HepG2 (cell line): ENCODE data around the gene NCOA7. TPM values are rescaled to one million over a fixed set of nuclear protein-coding genes. Genes with fewer than 3 reads are reported as not detected.

ENCODE experiments used
- AKNA ChIP-seq: sonication (generic); formaldehyde crosslinking; IDR thresholded peaks from 2 replicates; pipeline ENCODE4 v1.4.0; 2020; ENCODE audit warnings: missing genetic modification reagents, borderline replicate concordance
- EHMT2 ChIP-seq: fragments of 200-600 bp; sonication (generic); IDR thresholded peaks from 2 replicates; pipeline ENCODE4 v1.7.0; 2017; ENCODE audit warnings: antibody characterized with exemption, low read depth, low read length, borderline replicate concordance
- GMEB1 ChIP-seq: sonication (generic); formaldehyde crosslinking; IDR thresholded peaks from 2 replicates; pipeline ENCODE4 v1.5.1; 2020; ENCODE audit warnings: missing genetic modification reagents, mild to moderate bottlenecking, borderline replicate concordance
- MLXIP ChIP-seq: sonication (generic); formaldehyde crosslinking; IDR thresholded peaks from 2 replicates; pipeline ENCODE4 v1.9.0; 2021; ENCODE audit warnings: missing genetic modification reagents, borderline replicate concordance
- NFIB ChIP-seq: sonication (generic); formaldehyde crosslinking; IDR thresholded peaks from 2 replicates; pipeline ENCODE4 v1.9.0; 2021; ENCODE audit warnings: missing genetic modification reagents, mild to moderate bottlenecking, borderline replicate concordance
- PHF5A ChIP-seq: IDR thresholded peaks from one replicate; pipeline ENCODE4 v1.6.1; 2018; ENCODE audit warnings: low read depth, missing genetic modification reagents; ENCODE audit not compliant: unreplicated experiment
- REL ChIP-seq: sonication (generic); formaldehyde crosslinking; conservative IDR thresholded peaks from 2 replicates; pipeline ENCODE4 v1.8.0; 2022; ENCODE audit warnings: mild to moderate bottlenecking, missing genetic modification reagents, moderate library complexity
- RFX3 ChIP-seq: IDR thresholded peaks from 2 replicates; pipeline ENCODE4 v1.6.1; 2016; ENCODE audit warnings: missing biosample characterization, missing genetic modification reagents
- SATB2 ChIP-seq: sonication (generic); formaldehyde crosslinking; IDR thresholded peaks from 2 replicates; pipeline ENCODE4 v1.5.0; 2020; ENCODE audit warnings: missing genetic modification reagents
- SNAPC5 ChIP-seq: sonication (generic); formaldehyde crosslinking; IDR thresholded peaks from 2 replicates; pipeline ENCODE4 v1.8.1; 2023; ENCODE audit warnings: mild to moderate bottlenecking, missing genetic modification reagents, borderline replicate concordance
- TBX2 ChIP-seq: sonication (generic); formaldehyde crosslinking; IDR thresholded peaks from 2 replicates; pipeline ENCODE4 v1.5.0; 2020; ENCODE audit warnings: missing genetic modification reagents, mild to moderate bottlenecking, borderline replicate concordance
- ZNF414 ChIP-seq: sonication (generic); formaldehyde crosslinking; IDR thresholded peaks from 2 replicates; pipeline ENCODE4 v1.5.0; 2020; ENCODE audit warnings: missing genetic modification reagents
- ZNF44 ChIP-seq: sonication (generic); formaldehyde crosslinking; IDR thresholded peaks from 2 replicates; pipeline ENCODE4 v1.5.1; 2020; ENCODE audit warnings: mild to moderate bottlenecking, missing genetic modification reagents
- ZNF451 ChIP-seq: sonication (generic); formaldehyde crosslinking; IDR thresholded peaks from 2 replicates; pipeline ENCODE4 v1.5.0; 2020; ENCODE audit warnings: mild to moderate bottlenecking, missing genetic modification reagents
- ZNF577 ChIP-seq: sonication (generic); formaldehyde crosslinking; IDR thresholded peaks from 2 replicates; pipeline ENCODE4 v1.4.0; 2020; ENCODE audit warnings: mild to moderate bottlenecking, low read depth, missing genetic modification reagents, borderline replicate concordance
- ZNF777 ChIP-seq: sonication (generic); formaldehyde crosslinking; IDR thresholded peaks from 2 replicates; pipeline ENCODE4 v1.4.0; 2020; ENCODE audit warnings: missing genetic modification reagents
- polyA plus RNA-seq, 8 experiments: library from polyadenylated mRNA; depleted of rRNA in 3 of 8; stranded (reverse) in 7 of 8; unstranded in 1 of 8; fragments of >200 nt; fragmentation: Illumina TruSeq in 4 of 8; extraction: Trizol in 4 of 8; gene quantifications; 2 replicates each; pipeline versions ENCODE4 v1.2.1 to v1.2.3, GENCODE V29; 2011 to 2016; ENCODE audit warnings: low read depth in 4 of 8, missing spikeins in 1 of 8, mixed read lengths in 1 of 8; ENCODE audit not compliant: insufficient read depth in 1 of 8
- total RNA-seq, 5 experiments: library from RNA; depleted of rRNA; stranded (reverse); fragments of >200 nt; fragmentation: Illumina TruSeq; extraction: Trizol; gene quantifications; 2 replicates each; pipeline ENCODE4 v1.2.3, GENCODE V29; 2016; ENCODE audit warnings: low read depth in 1 of 5
- TF ChIP-seq, protein P1 (sequence below): sonication (generic); formaldehyde crosslinking; IDR thresholded peaks from 2 replicates; pipeline ENCODE4 v1.4.0; 2020; ENCODE audit warnings: mild to moderate bottlenecking, missing genetic modification reagents

Gene NCOA7
- total and polyA plus RNA-seq, 2 of the 13 experiments (the other 11 are each of a cell fraction or from before 2014, with no cell fraction given): 13.6 to 20.8 TPM

DNA sequence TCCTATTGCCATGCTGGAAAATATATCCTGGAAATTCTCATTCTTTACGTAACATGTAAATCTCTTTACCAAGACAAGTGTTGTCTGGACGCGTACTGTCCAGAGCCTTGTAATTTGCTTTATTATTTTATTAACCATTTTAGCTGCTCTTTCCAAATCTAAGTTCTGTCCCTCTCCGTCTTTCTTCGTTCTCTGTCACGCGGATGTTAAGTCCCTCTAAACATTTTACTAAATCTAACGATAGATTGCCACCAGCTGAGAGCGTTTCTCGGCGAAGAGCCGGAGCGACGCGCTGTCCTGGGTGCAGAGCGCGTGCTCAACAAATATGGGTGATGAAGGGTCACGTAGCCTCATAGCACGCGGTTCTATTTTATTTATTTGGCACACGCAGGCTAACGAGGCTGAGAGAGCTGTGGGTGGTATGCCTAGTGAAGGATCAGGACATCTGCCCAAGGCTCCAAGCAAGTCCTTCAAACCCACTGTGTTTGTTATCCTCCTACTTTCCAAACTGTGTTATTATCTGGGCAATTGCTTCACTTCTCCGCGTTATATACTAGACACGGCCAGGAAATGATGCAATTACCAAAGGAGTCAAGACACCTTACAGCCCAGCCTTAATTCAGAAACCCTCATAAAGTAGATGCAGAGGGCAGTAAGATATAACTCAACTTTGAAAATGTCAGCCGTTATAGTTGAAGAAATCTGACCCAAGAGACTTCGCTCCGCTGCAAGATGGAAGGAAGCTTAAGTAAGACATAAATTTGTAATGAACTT, 10.0 kb upstream of the NCOA7 start (continued):
- TF ChIP-seq AKNA: 0 out of 2 replicates have a peak, but pooled peaks have one; percentile 29
- TF ChIP-seq SATB2 (CRISPR knock-in tag): no peak
- TF ChIP-seq EHMT2: no peak
- TF ChIP-seq GMEB1 (CRISPR knock-in tag): peak; percentile 58; the same call in 1 of the 2 replicates
- no peak for TF ChIP-seq ZNF44 (CRISPR knock-in tag)
- peak; percentile 73 for TF ChIP-seq ZNF777 (CRISPR knock-in tag)
- TF ChIP-seq REL: no peak
- TF ChIP-seq TBX2: peak; percentile 83
- no peak for TF ChIP-seq SNAPC5 (CRISPR knock-in tag)
- no peak for TF ChIP-seq PHF5A (CRISPR knock-in tag)
- TF ChIP-seq ZNF451 (CRISPR knock-in tag): peak; percentile 75; the same call in 1 of the 2 replicates
- TF ChIP-seq ZNF577 (CRISPR knock-in tag): no peak
- no peak for TF ChIP-seq ZNF414 (CRISPR knock-in tag)
- no peak for TF ChIP-seq NFIB
- TF ChIP-seq MLXIP (CRISPR knock-in tag): peak; percentile 20; the same call in 1 of the 2 replicates
- TF ChIP-seq RFX3: no peak
- TF ChIP-seq, protein P1, sequence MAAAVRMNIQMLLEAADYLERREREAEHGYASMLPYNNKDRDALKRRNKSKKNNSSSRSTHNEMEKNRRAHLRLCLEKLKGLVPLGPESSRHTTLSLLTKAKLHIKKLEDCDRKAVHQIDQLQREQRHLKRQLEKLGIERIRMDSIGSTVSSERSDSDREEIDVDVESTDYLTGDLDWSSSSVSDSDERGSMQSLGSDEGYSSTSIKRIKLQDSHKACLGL (CRISPR knock-in tag): peak; percentile 74; the same call in 1 of the 2 replicates
